ENCODE data around the gene FOXD1. TPM values are rescaled to one million over a fixed set of nuclear protein-coding genes. Genes with fewer than 3 reads are reported as not detected.
"Not testable (repeated sequence)": the region's sequence is repeated elsewhere in the genome, so short reads cannot be mapped to it uniquely, and the experiment has no call there.

Gene FOXD1
- polyA plus RNA-seq, 1 experiment = 4.9 TPM

DNA sequence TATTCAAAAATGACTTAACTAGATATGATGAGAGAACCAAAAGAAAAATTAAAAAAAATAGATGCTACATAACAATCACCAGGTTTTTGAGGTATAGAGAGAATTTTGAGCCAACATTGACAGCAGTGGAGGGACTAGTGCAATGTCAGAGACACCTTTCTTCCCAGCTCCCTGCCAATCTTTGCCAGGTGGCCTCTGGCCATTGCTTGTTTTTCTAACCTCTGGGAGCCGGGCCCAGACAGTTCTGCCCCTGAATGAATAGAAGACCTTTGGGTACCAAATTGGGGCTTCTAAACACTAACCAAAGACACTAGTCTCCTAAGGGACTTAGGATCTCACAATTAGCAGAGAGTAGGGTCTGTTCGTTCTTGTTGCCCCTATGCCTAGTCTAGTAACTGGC lies 33.4 kb downstream of the FOXD1 start:
- Histone ChIP-seq H3K4me3 (ENCODE audit: low read depth, low read length) (no peak overlapping the region), H3K36me3 (ENCODE audit: control insufficient read depth, insufficient read depth, low read length) (no peaks in the 10 kb centered on the region), H3K27me3 (ENCODE audit: control insufficient read depth, insufficient read depth, low read length) (no peaks in the 10 kb centered on the region)
- CTCF ChIA-PET = interaction anchor here (2.0 kb wide), 1 partner anchor 199 kb away, joined by 7 read pairs; no protein-coding TSS in a partner anchor
- POLR2A ChIA-PET = no interaction called here
- DNase-seq (ENCODE audit: low read depth) = no peak
- TF ChIP-seq CTCF (IDR thresholded peaks at IDR 0.05; ENCODE audit: insufficient read depth, low read depth, low read length) = no peak

DNA sequence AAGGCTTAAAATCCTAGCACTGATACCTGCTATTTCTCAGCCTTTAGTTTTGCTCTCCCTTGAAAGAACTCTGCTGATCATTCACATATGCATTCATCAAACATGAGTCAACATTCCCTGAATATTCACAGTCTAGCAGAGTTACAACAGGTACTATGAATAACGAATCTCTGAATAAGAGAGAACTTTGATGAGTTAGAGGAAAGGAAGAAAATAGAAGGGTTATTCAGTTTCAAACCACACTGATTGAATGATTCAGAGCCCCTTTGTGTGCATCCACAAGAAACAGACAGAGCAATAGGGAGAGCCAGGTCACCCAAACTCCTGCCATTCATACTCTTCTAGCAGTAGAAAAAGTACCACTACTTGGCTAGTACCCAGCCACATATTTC lies 36.0 kb downstream of the FOXD1 start:
- no peak for TF ChIP-seq CTCF (IDR thresholded peaks at IDR 0.05; ENCODE audit: insufficient read depth, low read depth, low read length)
- H3K4me3 ChIP-seq (ENCODE audit: low read depth, low read length) = no peak overlapping the region
- ChIA-PET CTCF (no interaction called here), POLR2A (no interaction called here)
- no peaks in the 10 kb centered on the region for H3K27me3 ChIP-seq (ENCODE audit: control insufficient read depth, insufficient read depth, low read length)
- H3K36me3 ChIP-seq (ENCODE audit: control insufficient read depth, insufficient read depth, low read length) = no peaks in the 10 kb centered on the region
- no peak for DNase-seq (ENCODE audit: low read depth)

GRCh38 chr5:73411936-73412596 lies 36.5 kb downstream of the FOXD1 start:
- Histone ChIP-seq H3K4me3 (ENCODE audit: low read depth, low read length) (no peak overlapping the region), H3K36me3 (ENCODE audit: control insufficient read depth, insufficient read depth, low read length) (no peaks in the 10 kb centered on the region), H3K27me3 (ENCODE audit: control insufficient read depth, insufficient read depth, low read length) (no peaks in the 10 kb centered on the region)
- no peak for TF ChIP-seq CTCF (IDR thresholded peaks at IDR 0.05; ENCODE audit: insufficient read depth, low read depth, low read length)
- no peak for DNase-seq (ENCODE audit: low read depth)
- ChIA-PET POLR2A (no interaction called here), CTCF (no interaction called here)

GRCh38 chr5:73409927-73410326 lies 38.6 kb downstream of the FOXD1 start:
- H3K36me3 ChIP-seq (ENCODE audit: control insufficient read depth, insufficient read depth, low read length); POLR2A ChIA-PET; H3K4me3 ChIP-seq (ENCODE audit: low read depth, low read length); CTCF ChIA-PET; H3K27me3 ChIP-seq (ENCODE audit: control insufficient read depth, insufficient read depth, low read length); DNase-seq (ENCODE audit: low read depth): not testable (repeated sequence)

GRCh38 chr5:73405691-73406090 lies 42.9 kb downstream of the FOXD1 start:
- TF ChIP-seq CTCF (IDR thresholded peaks at IDR 0.05; ENCODE audit: insufficient read depth, low read depth, low read length) = no peak
- POLR2A ChIA-PET = interaction anchor here (0.7 kb wide), 1 partner anchor 11 kb away, joined by 3 read pairs; no protein-coding TSS in a partner anchor
- no peak for DNase-seq (ENCODE audit: low read depth)
- Histone ChIP-seq H3K27me3 (ENCODE audit: control insufficient read depth, insufficient read depth, low read length) (no peaks in the 10 kb centered on the region), H3K36me3 (ENCODE audit: control insufficient read depth, insufficient read depth, low read length) (no peaks in the 10 kb centered on the region), H3K4me3 (ENCODE audit: low read depth, low read length) (no peak overlapping the region)
- CTCF ChIA-PET = interaction anchor here (0.6 to 1.1 kb wide), 3 partner anchors 8 to 176 kb away, joined by 3 to 4 read pairs (median 3); no protein-coding TSS in a partner anchor

GRCh38 chr5:73399775-73400174 lies 48.8 kb downstream of the FOXD1 start:
- no peak overlapping the region for H3K4me3 ChIP-seq (ENCODE audit: low read depth, low read length)
- H3K27me3 ChIP-seq (ENCODE audit: control insufficient read depth, insufficient read depth, low read length) = no peaks in the 10 kb centered on the region
- DNase-seq (ENCODE audit: low read depth) = no peak
- no peak for TF ChIP-seq CTCF (IDR thresholded peaks at IDR 0.05; ENCODE audit: insufficient read depth, low read depth, low read length)
- no peaks in the 10 kb centered on the region for H3K36me3 ChIP-seq (ENCODE audit: control insufficient read depth, insufficient read depth, low read length)
- ChIA-PET POLR2A (no interaction called here), CTCF (interaction anchor here (1.0 to 2.7 kb wide), 3 partner anchors 20 to 183 kb away, joined by 3 to 8 read pairs (median 5); no protein-coding TSS in a partner anchor)
